Activated T-cell treated with anti-CD3 and anti-CD28 coated beads, Interleukin-2, amount 50 U/mL, for 4 hours (primary cell): ENCODE data around the gene CCDC47. TPM values are rescaled to one million over a fixed set of nuclear protein-coding genes. Genes with fewer than 3 reads are reported as not detected.

ENCODE experiments used
- ATAC-seq, 2 donors: fragments of 200-7000 bp; cut with Tn5 transposase; one replicate each; pipeline ENCODE4 v1.10.0; 2021
- DNase-seq: peaks from one replicate; pipeline ENCODE4 v3.0.0-alpha.2; 2020
- H3K27me3 Mint-ChIP-seq: one replicate; pipeline ENCODE4 v1.8.0; 2021; ENCODE audit warnings: low read depth, mixed read lengths
- H3K36me3 Mint-ChIP-seq: one replicate; pipeline ENCODE4 v1.8.0; 2022; ENCODE audit warnings: mixed read lengths; ENCODE audit not compliant: insufficient read depth
- H3K4me1 Mint-ChIP-seq: one replicate; pipeline ENCODE4 v1.8.0; 2021; ENCODE audit warnings: low read depth, mixed read lengths
- H3K4me3 Mint-ChIP-seq: one replicate; pipeline ENCODE4 v1.8.0; 2021; ENCODE audit warnings: mild to moderate bottlenecking, moderate library complexity, mixed read lengths
- H3K9me3 Mint-ChIP-seq: one replicate; pipeline ENCODE4 v1.8.0; 2021; ENCODE audit warnings: mixed read lengths
- total RNA-seq, 3 donors: library from RNA; stranded (reverse); gene quantifications; one replicate each; pipeline ENCODE4 v1.2.1, GENCODE V29; 2021

The CCDC47 gene, protein sequence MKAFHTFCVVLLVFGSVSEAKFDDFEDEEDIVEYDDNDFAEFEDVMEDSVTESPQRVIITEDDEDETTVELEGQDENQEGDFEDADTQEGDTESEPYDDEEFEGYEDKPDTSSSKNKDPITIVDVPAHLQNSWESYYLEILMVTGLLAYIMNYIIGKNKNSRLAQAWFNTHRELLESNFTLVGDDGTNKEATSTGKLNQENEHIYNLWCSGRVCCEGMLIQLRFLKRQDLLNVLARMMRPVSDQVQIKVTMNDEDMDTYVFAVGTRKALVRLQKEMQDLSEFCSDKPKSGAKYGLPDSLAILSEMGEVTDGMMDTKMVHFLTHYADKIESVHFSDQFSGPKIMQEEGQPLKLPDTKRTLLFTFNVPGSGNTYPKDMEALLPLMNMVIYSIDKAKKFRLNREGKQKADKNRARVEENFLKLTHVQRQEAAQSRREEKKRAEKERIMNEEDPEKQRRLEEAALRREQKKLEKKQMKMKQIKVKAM
- 100 to 1,000 TPM in 2 of 3 donors, 10 to 100 TPM in 1; 99.5 to 103 (median 102) TPM for total RNA-seq

DNA sequence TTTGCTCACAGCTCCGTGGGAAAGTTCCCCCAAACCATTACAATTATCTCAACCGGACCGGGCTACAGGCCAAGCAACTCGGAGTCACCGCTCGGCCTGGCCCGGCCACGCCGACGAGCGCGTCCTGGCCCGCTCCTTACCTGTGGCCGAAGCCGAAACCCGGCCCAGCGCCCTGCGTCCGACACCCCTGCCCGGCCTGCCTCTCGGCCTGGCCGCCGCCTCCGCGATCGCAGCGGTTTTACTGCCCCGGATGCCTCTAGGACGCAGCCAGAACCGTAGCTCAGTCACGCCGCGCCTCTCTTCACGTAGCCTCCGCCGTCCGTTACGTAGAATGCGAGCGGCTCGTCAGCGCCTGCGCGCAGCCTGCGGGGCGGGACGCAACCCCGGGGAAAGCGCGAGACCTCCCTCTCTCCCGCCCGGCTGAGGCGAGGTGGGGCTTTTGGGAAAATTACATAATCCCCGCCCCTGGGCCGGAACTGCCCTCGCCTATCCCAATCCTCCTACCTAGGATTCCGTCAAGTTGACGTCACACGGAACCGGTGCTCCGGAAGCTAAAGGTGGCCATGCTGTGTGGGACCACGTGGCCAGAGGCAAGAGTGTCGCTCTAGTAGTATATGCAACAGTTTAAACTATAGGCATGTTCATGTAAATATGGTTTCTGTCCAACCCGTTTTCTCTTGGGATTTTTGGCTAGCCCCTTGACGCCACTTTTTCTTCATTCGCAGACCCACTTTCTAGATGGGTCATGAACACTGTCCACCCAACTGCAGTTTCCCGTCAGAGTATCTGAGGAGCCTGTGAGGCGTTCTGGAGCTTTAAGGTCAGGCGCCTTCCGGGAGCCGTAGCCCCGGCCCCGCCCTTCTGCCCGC is at the start of gene CCDC47:
Gene CCDC47 (minus strand): TSS at position 326 of the 869 bp plus-strand sequence. CDS start 7,422 bp downstream, outside the sequence.
- peaks cover 23% of the 10 kb centered on the region for H3K36me3 Mint-ChIP-seq
- ATAC-seq, result peak; percentile 84
- no peaks in the 10 kb centered on the region for H3K27me3 Mint-ChIP-seq
- peaks cover 46% of the 10 kb centered on the region for H3K4me1 Mint-ChIP-seq
- H3K9me3 Mint-ChIP-seq, result no peaks in the 10 kb centered on the region
- H3K4me3 Mint-ChIP-seq, result peak within 1 kb of the TSS; percentile 94
- peak; percentile 97 for DNase-seq

DNA sequence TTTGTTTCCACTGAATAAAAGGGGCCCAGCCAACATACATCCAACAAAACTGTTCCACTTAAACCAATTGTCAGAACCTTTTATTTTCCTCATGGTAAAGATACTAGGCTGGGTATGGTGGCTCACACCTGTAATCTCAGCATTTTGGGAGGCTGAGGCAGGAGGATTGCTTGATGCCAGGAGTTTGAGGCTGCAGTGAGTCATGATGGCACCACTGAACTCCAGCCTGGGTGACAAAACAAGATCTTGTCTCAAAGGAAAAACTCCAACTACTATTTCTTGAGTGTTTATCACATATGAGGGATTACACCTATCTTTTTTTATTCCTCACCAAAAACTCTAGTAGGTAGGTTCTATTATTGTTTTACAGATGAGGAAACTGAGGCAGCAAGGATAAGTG is 49.1 kb upstream of the CCDC47 start:
- Mint-ChIP-seq H3K4me3 (no peak overlapping the region), H3K9me3 (no peaks in the 10 kb centered on the region), H3K4me1 (peaks cover 44% of the 10 kb centered on the region), H3K36me3 (peaks cover 60% of the 10 kb centered on the region), H3K27me3 (no peaks in the 10 kb centered on the region)
- DNase-seq (no peak), ATAC-seq (no peak)

DNA sequence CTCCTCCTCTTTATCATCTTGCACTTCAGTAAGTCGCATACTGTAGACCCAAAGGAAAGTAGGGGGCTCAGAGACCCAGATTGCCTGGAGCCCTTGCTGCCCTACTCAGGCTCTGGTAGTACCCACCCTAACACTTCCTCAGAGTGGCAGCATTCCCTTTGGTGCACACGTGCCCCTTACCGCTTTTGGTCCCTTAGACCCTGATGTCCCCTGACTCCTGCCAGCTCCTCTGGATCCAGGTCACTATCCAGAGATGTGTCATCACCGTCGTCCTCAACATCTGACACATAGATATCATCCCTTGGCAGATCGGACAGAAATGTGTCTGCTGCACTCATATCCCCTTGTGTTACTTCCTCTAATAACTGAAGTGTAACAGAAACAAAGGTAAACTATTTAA is 48.4 kb upstream of the CCDC47 start:
- peaks cover 59% of the 10 kb centered on the region for H3K36me3 Mint-ChIP-seq
- H3K4me3 Mint-ChIP-seq, result peak overlapping the region; percentile 12
- H3K4me1 Mint-ChIP-seq, result peaks cover 43% of the 10 kb centered on the region
- no peaks in the 10 kb centered on the region for H3K9me3 Mint-ChIP-seq
- no peaks in the 10 kb centered on the region for H3K27me3 Mint-ChIP-seq
- ATAC-seq (no peak), DNase-seq (no peak)

DNA sequence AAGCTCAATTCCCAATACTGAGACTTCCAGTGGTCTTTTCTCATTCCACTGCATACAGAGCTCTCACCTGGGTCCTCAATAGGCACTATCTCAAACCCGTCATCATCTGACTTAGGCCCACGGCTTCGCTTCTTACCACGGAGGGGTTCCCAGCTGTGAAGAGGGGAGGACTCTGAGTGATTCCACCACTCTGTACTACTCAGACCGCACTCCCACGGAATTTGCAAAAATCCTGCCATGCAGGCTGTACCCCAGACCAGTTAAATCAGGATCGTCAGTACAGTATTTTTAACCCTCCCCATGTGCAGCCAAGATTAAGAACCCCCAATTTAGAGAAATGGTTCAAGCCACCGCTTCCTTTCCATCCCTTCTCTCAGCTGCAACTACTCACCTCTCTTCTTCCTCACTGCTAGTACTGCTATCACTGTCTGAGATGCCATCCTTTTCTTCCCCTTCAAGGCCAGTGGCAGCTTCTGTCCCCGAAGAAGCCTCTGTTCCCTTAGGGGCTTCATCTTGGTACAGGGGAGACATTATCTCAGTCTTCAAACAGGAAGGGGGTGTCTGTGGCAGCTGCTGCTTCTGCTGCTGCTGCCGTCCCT is 47.7 kb upstream of the CCDC47 start:
- DNase-seq (no peak), ATAC-seq (no peak)
- Mint-ChIP-seq H3K4me1 (peaks cover 35% of the 10 kb centered on the region), H3K9me3 (no peaks in the 10 kb centered on the region), H3K36me3 (peaks cover 60% of the 10 kb centered on the region), H3K27me3 (no peaks in the 10 kb centered on the region), H3K4me3 (no peak overlapping the region)

DNA sequence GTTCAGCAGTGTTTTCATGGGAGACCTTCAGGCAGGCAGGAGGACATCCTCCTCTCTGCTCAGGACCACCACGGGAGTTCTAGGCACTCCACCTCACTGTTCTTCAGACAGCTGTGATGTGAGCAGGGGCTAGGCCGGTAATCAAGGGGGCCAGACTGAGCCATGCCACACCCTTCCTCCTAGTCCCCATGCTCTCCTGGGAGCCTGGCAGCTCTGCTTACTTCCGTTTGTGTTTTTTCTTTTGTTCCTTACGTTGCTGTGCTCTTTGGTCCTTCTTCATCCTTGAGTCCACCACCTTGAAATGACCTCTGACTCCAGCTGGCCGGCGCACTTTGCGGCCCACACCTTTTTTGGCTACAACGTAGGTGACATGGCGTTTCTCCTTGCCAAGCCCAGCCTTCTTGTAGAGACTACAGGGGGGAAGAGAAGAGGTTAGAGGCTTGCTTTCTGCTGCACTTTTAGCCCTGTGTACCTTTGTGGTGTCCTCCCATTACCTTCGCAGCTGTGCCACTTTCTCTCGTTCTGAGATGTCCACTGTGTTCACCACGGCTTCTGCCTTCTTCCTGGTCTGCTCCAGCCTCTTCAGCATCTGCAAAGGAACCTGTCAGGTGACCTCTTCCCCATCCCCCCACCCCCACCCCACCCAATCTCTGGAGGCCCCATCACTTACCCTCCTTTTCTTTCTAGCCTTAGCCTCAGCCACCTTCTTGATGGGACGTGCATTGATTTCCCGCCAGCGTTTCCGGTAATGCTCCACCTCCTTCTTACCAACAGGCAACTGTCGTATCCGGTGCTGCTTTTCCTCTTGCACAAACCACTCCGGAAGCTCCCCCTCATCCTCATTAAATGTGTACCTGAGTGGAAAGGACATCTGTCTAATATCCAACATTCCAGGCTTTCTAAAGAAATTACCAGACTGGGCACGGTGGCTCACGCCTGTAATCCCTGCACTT is 46.5 kb upstream of the CCDC47 start:
- H3K36me3 Mint-ChIP-seq, result peaks cover 61% of the 10 kb centered on the region
- ATAC-seq, result no peak
- DNase-seq, result no peak
- H3K27me3 Mint-ChIP-seq, result no peaks in the 10 kb centered on the region
- H3K4me3 Mint-ChIP-seq, result peak overlapping the region; percentile 25
- peaks cover 28% of the 10 kb centered on the region for H3K4me1 Mint-ChIP-seq
- no peaks in the 10 kb centered on the region for H3K9me3 Mint-ChIP-seq

DNA sequence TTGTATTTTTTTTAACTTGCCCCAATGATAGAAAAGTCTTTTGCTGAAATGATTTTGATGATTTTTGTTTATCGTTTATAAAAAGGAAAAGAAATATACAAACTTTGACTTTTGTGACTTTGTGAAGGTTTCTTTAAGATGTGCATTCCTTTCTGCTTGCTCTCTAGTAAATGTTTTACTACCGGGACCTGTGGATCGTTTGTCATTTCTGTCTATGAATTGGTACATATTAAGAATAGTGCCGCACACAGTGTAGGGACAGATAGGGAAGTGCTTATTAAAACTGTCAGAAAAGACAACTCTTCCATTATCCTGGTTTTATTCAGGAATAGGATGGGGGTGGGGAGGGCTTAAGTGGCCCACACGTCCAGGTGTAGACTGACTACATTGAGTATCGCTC is 45.7 kb upstream of the CCDC47 start:
- ATAC-seq (no peak), DNase-seq (no peak)
- peaks cover 22% of the 10 kb centered on the region for H3K4me1 Mint-ChIP-seq
- H3K36me3 Mint-ChIP-seq, result peaks cover 55% of the 10 kb centered on the region
- H3K27me3 Mint-ChIP-seq, result no peaks in the 10 kb centered on the region
- H3K4me3 Mint-ChIP-seq, result no peak overlapping the region
- H3K9me3 Mint-ChIP-seq, result no peaks in the 10 kb centered on the region

DNA sequence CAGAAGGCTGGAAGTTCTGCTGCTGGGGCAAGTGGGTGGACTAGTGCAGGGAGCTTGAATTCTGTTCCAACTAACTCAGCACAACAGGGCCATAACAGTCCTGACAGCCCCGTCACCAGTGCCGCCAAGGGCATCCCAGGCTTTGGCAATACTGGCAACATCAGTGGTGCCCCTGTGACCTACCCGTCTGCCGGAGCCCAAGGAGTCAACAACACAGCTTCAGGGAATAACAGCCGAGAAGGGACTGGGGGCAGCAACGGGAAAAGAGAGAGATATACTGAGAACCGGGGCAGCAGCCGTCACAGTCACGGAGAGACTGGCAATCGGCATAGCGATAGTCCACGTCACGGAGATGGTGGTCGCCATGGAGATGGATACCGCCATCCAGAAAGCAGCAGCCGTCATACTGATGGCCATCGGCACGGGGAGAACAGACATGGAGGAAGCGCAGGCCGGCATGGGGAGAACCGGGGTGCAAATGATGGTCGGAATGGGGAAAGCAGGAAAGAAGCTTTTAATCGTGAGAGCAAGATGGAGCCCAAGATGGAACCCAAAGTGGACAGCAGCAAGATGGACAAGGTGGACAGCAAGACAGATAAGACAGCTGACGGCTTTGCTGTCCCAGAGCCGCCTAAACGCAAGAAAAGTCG is 44.5 kb upstream of the CCDC47 start:
- Mint-ChIP-seq H3K4me3 (no peak overlapping the region), H3K4me1 (peaks cover 12% of the 10 kb centered on the region), H3K36me3 (peaks cover 52% of the 10 kb centered on the region), H3K27me3 (no peaks in the 10 kb centered on the region), H3K9me3 (no peaks in the 10 kb centered on the region)
- ATAC-seq (no peak), DNase-seq (no peak)

DNA sequence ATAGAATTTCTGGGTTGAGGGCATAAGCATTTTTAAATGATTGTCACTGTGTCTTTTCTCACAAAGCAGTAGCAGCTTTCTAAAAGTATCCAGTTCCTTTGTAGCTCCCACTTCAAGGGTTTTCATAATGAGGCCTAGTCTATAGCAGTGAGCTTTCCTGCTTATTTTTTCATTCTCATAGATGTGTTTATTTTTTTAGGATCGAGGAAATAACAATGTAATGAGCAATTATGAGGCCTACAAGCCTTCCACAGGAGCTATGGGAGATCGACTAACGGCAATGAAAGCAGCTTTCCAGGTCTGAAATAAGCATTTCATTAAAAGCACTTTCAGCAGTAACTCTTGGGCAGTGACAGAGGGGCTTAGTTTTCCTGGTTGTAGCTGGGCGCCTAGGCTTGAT is 43.3 kb upstream of the CCDC47 start:
- Mint-ChIP-seq H3K27me3 (no peaks in the 10 kb centered on the region), H3K36me3 (peaks cover 51% of the 10 kb centered on the region), H3K4me3 (no peak overlapping the region), H3K4me1 (peaks cover 6% of the 10 kb centered on the region), H3K9me3 (no peaks in the 10 kb centered on the region)
- ATAC-seq, result no peak
- DNase-seq, result no peak

DNA sequence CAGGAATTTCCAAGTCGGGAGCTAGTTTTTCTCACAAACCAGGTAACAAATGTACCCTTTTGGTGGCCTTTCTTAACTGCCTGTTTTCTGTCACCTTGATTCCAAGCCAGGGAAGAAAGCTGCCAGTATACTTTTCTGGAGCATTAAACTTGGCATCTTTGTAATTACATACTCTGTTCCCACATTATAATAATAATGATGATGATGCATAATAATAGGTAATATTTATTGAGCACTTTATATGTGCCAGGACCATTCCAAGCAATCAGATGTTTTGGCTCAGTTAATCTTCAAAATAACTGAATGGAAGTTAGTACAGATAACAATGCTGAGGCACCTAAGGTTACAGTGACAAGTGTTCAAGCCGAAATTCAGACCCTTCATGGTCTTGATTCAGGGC is 42.7 kb upstream of the CCDC47 start:
- Mint-ChIP-seq H3K27me3 (no peaks in the 10 kb centered on the region), H3K4me3 (no peak overlapping the region), H3K4me1 (peaks cover 3% of the 10 kb centered on the region), H3K36me3 (peaks cover 52% of the 10 kb centered on the region), H3K9me3 (no peaks in the 10 kb centered on the region)
- ATAC-seq (no peak), DNase-seq (no peak)

DNA sequence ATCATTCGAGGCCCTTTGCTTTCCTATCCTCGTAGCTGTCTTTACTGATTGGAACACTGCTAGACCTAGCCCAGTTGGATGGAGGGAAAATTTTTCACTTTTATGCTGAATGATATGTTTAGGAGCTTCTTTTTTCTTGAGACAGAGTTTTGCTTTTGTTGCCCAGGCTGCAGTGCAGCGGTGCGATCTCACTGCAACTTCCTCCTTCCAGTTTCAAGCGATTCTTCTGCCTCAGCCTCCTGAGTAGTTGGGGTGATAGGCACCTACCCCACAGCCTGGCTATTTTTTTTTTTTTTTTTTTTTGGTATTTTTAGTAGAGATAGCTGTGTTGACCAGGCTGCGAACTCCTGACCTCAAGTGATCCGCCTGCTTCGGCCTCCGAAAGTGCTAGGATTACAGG is 36.6 kb upstream of the CCDC47 start:
- Mint-ChIP-seq H3K36me3 (peaks cover 62% of the 10 kb centered on the region), H3K27me3 (no peaks in the 10 kb centered on the region), H3K9me3 (no peaks in the 10 kb centered on the region), H3K4me1 (peaks cover 2% of the 10 kb centered on the region), H3K4me3 (no peak overlapping the region)
- DNase-seq (no peak), ATAC-seq (no peak)

DNA sequence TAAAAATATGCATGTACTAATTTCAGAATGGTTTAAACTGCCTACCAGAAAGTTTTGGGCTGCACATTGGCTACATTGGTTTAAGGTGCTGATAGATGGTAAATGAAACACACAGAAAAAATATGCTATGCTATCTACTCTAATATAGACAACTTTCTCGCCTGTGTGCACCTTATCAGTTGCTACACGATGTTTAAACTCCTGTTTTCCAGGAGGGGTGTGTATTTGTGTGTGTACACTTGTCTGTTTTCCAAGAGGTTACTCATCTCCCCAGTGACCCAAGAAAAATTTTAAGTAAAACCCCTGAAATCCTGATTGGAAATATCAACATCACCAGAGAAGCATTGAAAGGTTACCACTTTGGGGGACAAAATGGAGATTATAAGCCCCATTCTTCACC is 32.2 kb upstream of the CCDC47 start:
- Mint-ChIP-seq H3K27me3 (no peaks in the 10 kb centered on the region), H3K4me3 (no peak overlapping the region), H3K4me1 (peaks cover 3% of the 10 kb centered on the region), H3K9me3 (no peaks in the 10 kb centered on the region), H3K36me3 (peaks cover 48% of the 10 kb centered on the region)
- DNase-seq (no peak), ATAC-seq (no peak)

DNA sequence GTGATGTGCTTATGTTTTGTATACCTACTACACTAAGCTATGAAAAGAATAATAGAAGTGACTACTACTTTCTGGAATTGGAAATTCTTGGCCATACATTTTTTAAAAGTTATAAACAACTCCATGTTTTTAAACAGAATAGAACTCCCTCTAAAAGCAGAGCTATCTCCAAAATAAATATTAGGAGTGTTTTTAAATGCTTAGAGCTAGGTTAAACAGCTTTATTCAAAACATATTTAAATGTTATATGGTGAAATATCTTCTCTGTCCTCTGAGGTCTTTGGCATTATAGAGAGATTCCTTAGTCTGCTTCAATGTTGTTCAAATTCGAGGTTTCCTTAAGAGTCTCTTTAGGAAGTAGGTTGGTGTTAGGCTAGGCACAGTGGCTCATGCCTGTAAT is 30.9 kb upstream of the CCDC47 start:
- ATAC-seq, result no peak
- no peaks in the 10 kb centered on the region for H3K9me3 Mint-ChIP-seq
- peaks cover 51% of the 10 kb centered on the region for H3K36me3 Mint-ChIP-seq
- H3K4me3 Mint-ChIP-seq, result no peak overlapping the region
- DNase-seq, result no peak
- H3K27me3 Mint-ChIP-seq, result no peaks in the 10 kb centered on the region
- peaks cover 1% of the 10 kb centered on the region for H3K4me1 Mint-ChIP-seq

DNA sequence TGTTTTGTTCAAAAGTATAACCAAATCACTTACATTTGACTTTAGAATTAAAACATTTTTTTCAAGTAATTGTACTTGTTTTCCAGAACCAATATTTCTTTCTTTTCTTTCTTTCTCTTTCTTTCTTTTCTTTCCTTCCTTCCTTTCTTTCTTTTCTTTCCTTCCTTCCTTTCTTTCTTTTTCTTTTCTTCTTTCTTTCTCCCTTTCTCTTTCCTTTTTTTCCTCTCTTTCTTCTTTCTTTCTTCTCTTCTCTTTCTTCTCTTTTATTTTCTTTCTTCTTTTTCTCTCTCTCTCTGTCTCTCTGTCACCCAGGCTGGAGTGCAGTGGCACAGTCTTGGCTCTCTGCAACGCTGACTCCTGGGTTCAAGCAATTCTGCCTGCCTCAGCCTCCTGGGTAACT is 27.4 kb upstream of the CCDC47 start:
- ATAC-seq (no peak), DNase-seq (no peak)
- no peaks in the 10 kb centered on the region for H3K27me3 Mint-ChIP-seq
- H3K4me3 Mint-ChIP-seq, result no peak overlapping the region
- H3K9me3 Mint-ChIP-seq, result no peaks in the 10 kb centered on the region
- peaks cover 40% of the 10 kb centered on the region for H3K36me3 Mint-ChIP-seq
- peaks cover 1% of the 10 kb centered on the region for H3K4me1 Mint-ChIP-seq
